HPDE6-E6E7 (cell line): Measurements from ENCODE around the gene ACTN1.

Source experiments
- DNase-seq: peaks from one replicate; pipeline ENCODE4 v3.0.0; 2011; ENCODE audit warnings: missing footprints; ENCODE audit errors: extremely low spot score

ACTN1 gene

GRCh38 chr14:68970038-68970612 lies 9.0 kb downstream of the ACTN1 start:
- no peak for DNase-seq

GRCh38 chr14:68969278-68970033 lies 9.6 kb downstream of the ACTN1 start:
- DNase-seq: no peak

- DNase-seq: no peak
Measured at GRCh38 chr14:68968721-68969120, 10.4 kb downstream of the ACTN1 start.

GRCh38 chr14:68968051-68968450 lies 11.1 kb downstream of the ACTN1 start:
- no peak for DNase-seq

- DNase-seq: no peak
Measured at GRCh38 chr14:68967459-68967940, 11.6 kb downstream of the ACTN1 start.

- DNase-seq: no peak
Measured at GRCh38 chr14:68966872-68967301, 12.2 kb downstream of the ACTN1 start.

GRCh38 chr14:68965261-68965761 lies 13.8 kb downstream of the ACTN1 start:
- no peak for DNase-seq

GRCh38 chr14:68964300-68965093 lies 14.6 kb downstream of the ACTN1 start:
- DNase-seq: no peak

GRCh38 chr14:68962681-68963080 lies 16.4 kb downstream of the ACTN1 start:
- DNase-seq: no peak

GRCh38 chr14:68961781-68962584 lies 17.1 kb downstream of the ACTN1 start:
- DNase-seq: peak; percentile 78

- DNase-seq: no peak
Measured at GRCh38 chr14:68961361-68961760, 17.7 kb downstream of the ACTN1 start.

GRCh38 chr14:68960123-68960522 lies 19.0 kb downstream of the ACTN1 start:
- DNase-seq: no peak

GRCh38 chr14:68959035-68959434 lies 20.1 kb downstream of the ACTN1 start:
- no peak for DNase-seq

- no peak for DNase-seq
Measured at GRCh38 chr14:68958553-68958952, 20.5 kb downstream of the ACTN1 start.

GRCh38 chr14:68957775-68958174 lies 21.3 kb downstream of the ACTN1 start:
- DNase-seq: no peak

- no peak for DNase-seq
Measured at GRCh38 chr14:68956724-68957123, 22.4 kb downstream of the ACTN1 start.

GRCh38 chr14:68955851-68956179 lies 23.3 kb downstream of the ACTN1 start:
- DNase-seq: no peak

GRCh38 chr14:68955164-68955850 lies 23.8 kb downstream of the ACTN1 start:
- no peak for DNase-seq

- no peak for DNase-seq
Measured at GRCh38 chr14:68953196-68953555, 25.9 kb downstream of the ACTN1 start.

- DNase-seq: no peak
Measured at GRCh38 chr14:68952531-68953195, 26.4 kb downstream of the ACTN1 start.
